HCT116 (cell line): ENCODE data around the gene CRK.

Experiments used
- EZH2 ChIP-seq: fragments of 200-600 bp; sonication (generic); IDR thresholded peaks from 2 replicates; pipeline ENCODE4 v1.6.1; 2017; ENCODE audit warnings: antibody characterized with exemption, mixed run types
- EZH2phosphoT487 ChIP-seq: fragments of 200-600 bp; IDR thresholded peaks from 2 replicates; pipeline ENCODE4 v1.6.1; 2018; ENCODE audit warnings: antibody characterized with exemption, borderline replicate concordance
- JUND ChIP-seq: IDR thresholded peaks from 2 replicates; pipeline ENCODE4 v1.6.1; 2012
- POLR2A ChIP-seq: IDR thresholded peaks from 2 replicates; pipeline ENCODE4 v1.7.0; 2011; ENCODE audit warnings: borderline replicate concordance; ENCODE audit not compliant: insufficient read depth, insufficient read length; ENCODE audit errors: extremely low read depth
- POLR2AphosphoS5 ChIP-seq: IDR thresholded peaks from 2 replicates; pipeline ENCODE4 v1.6.1; 2011; ENCODE audit warnings: mild to moderate bottlenecking, low read depth, low read length, moderate library complexity
- RAD21 ChIP-seq: IDR thresholded peaks from 2 replicates; pipeline ENCODE4 v1.6.1; 2012; ENCODE audit warnings: low read depth, mild to moderate bottlenecking
- SIN3A ChIP-seq: IDR thresholded peaks from 2 replicates; pipeline ENCODE4 v1.6.1; 2012; ENCODE audit warnings: low read depth
- SRF ChIP-seq: IDR thresholded peaks from 2 replicates; pipeline ENCODE4 v1.6.1; 2012; ENCODE audit warnings: low read depth
- ZFX ChIP-seq: fragments of 450-650 bp; IDR thresholded peaks from 2 replicates; pipeline ENCODE4 v1.6.1; 2017
- ZNF274 ChIP-seq: fragments of 200-500 bp; sonication (Bioruptor generic); IDR thresholded peaks from 2 replicates; pipeline ENCODE4 v1.6.1; 2014; ENCODE audit warnings: mild to moderate bottlenecking, low read depth, low read length, inconsistent platforms
- TF ChIP-seq, protein P1 (sequence below), 3 experiments: fragments of 200-600 bp in 1 of 3; sonication (generic) in 1 of 3; IDR thresholded peaks in 2 of 3; conservative IDR thresholded peaks in 1 of 3; 2 replicates each; pipeline ENCODE4 v1.5.1; 2012 to 2017; ENCODE audit warnings: low read depth in 2 of 3, low read length in 2 of 3, antibody characterized with exemption in 1 of 3, borderline replicate concordance in 1 of 3, control low read depth in 1 of 3, mild to moderate bottlenecking in 1 of 3, mixed read lengths in 1 of 3, mixed run types in 1 of 3, moderate library complexity in 1 of 3; ENCODE audit not compliant: insufficient read depth in 1 of 3
- TF ChIP-seq, protein P2 (sequence below): IDR thresholded peaks from 2 replicates; pipeline ENCODE4 v1.6.1; 2012
- TF ChIP-seq, protein P3 (sequence below): IDR thresholded peaks from 2 replicates; pipeline ENCODE4 v1.6.1; 2012

DNA sequence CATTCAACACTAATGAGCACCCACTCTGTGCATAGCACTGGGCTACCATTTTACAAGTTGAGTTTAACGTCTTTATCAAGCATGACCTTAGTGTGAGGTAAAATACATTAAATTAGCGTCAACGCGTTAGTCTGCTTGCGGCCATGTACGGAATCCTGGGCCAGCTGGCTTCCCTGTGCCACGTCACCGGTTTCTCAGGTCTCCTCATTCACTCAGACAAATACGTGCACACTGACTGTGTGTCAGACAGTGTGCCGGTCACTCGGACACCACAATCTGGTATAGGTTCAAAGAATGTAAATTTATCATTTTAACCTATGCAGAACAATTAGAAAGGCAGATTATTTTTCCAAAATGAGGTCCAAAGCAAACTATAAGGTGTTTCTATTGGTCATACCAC lies 34.6 kb downstream of the CRK start:
- TF ChIP-seq ZFX (no peak), EZH2 (no peak), POLR2A (no peak), SRF (no peak), POLR2AphosphoS5 (no peak), EZH2phosphoT487 (no peak), RAD21 (no peak), ZNF274 (no peak), SIN3A (no peak), JUND (no peak)
- TF ChIP-seq, protein P1, sequence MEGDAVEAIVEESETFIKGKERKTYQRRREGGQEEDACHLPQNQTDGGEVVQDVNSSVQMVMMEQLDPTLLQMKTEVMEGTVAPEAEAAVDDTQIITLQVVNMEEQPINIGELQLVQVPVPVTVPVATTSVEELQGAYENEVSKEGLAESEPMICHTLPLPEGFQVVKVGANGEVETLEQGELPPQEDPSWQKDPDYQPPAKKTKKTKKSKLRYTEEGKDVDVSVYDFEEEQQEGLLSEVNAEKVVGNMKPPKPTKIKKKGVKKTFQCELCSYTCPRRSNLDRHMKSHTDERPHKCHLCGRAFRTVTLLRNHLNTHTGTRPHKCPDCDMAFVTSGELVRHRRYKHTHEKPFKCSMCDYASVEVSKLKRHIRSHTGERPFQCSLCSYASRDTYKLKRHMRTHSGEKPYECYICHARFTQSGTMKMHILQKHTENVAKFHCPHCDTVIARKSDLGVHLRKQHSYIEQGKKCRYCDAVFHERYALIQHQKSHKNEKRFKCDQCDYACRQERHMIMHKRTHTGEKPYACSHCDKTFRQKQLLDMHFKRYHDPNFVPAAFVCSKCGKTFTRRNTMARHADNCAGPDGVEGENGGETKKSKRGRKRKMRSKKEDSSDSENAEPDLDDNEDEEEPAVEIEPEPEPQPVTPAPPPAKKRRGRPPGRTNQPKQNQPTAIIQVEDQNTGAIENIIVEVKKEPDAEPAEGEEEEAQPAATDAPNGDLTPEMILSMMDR (IDR thresholded peaks at IDR 0.05 in 2 of 3, conservative IDR thresholded peaks at IDR 0.05 in 1 of 3; ENCODE audit: borderline replicate concordance in 1 of 3, insufficient read depth in 1 of 3, low read depth in 2 of 3, low read length in 2 of 3) = no peak
- TF ChIP-seq, protein P2, sequence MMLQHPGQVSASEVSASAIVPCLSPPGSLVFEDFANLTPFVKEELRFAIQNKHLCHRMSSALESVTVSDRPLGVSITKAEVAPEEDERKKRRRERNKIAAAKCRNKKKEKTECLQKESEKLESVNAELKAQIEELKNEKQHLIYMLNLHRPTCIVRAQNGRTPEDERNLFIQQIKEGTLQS = no peak
- TF ChIP-seq, protein P3, sequence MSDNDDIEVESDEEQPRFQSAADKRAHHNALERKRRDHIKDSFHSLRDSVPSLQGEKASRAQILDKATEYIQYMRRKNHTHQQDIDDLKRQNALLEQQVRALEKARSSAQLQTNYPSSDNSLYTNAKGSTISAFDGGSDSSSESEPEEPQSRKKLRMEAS = no peak
